ENCODE measurements around the gene SHFL.

DNA sequence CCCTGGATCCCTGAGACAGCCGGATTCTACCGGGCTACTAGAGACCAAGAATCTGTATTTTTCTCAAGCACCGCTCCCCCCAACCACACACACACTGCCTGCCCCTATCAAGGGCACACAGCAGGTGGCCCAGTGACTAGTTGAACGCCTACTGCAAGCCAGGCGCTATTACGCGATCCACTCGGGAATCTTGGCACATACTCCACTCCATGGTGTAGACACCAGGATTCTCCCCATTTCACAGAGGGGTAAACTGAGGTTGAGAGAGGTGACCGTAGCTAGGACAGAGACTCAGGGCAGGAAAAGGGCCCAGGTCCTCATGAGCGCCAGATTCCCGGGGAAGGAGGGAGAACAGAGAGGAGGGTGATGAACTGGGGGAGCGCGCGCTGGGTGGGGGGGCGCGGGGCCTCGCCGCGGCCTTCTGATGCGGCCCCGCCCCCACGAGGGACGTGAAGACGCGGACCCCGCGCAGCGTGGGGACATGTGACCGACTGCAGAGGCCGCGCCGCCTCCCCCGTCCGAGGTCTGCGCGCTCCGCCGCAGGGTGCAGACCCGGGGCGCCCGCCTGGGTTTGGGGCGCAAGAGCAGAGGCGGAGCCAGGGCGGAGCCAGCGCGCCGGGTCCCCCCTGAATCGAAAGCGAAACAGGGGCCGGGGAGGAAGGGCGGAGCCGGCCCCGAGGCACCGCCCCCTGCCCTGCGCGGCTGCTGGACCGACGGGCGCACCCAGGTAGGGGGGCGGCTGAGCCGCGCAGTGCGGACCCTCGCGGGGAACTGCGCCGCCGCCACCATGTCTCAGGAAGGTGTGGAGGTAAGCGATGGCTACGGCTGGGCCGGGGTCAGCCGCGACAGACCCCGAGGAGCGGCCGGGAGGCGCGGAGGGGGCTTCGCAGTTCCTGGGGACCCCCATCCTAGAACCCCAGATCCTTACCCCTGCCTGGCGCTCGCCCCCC lies at the start of gene SHFL:
- TF ChIP-seq, protein P1, sequence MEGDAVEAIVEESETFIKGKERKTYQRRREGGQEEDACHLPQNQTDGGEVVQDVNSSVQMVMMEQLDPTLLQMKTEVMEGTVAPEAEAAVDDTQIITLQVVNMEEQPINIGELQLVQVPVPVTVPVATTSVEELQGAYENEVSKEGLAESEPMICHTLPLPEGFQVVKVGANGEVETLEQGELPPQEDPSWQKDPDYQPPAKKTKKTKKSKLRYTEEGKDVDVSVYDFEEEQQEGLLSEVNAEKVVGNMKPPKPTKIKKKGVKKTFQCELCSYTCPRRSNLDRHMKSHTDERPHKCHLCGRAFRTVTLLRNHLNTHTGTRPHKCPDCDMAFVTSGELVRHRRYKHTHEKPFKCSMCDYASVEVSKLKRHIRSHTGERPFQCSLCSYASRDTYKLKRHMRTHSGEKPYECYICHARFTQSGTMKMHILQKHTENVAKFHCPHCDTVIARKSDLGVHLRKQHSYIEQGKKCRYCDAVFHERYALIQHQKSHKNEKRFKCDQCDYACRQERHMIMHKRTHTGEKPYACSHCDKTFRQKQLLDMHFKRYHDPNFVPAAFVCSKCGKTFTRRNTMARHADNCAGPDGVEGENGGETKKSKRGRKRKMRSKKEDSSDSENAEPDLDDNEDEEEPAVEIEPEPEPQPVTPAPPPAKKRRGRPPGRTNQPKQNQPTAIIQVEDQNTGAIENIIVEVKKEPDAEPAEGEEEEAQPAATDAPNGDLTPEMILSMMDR (IDR thresholded peaks at IDR 0.05): no peak
- TF ChIP-seq POLR2AphosphoS5 (IDR thresholded peaks at IDR 0.05): peak; percentile 44 to 60
- no peak for TF ChIP-seq POLR2A (IDR thresholded peaks at IDR 0.05; ENCODE audit: low read depth)
- no peak for TF ChIP-seq EP300 (IDR thresholded peaks at IDR 0.05)

Measured in esophagus muscularis mucosa (tissue), 4 donors.